ENCODE results near the gene HOXB3. TPM values are rescaled to one million over a fixed set of nuclear protein-coding genes. Genes with fewer than 3 reads are reported as not detected.
A peak's percentile ranks its signal among the peaks of the same experiment; 100 is the strongest.

HOXB3 gene
- total and polyA plus RNA-seq, 12 donors: 0.24 to 5.9 (median 1.1) TPM

GRCh38 chr17:48530208-48530886 is 59.7 kb downstream of the HOXB3 start:
- Histone ChIP-seq H3K9me3 (no peaks in the 10 kb centered on the region), H3K27me3 (peaks cover 0 to 94% (median 80%) of the 10 kb centered on the region in 7 donors), H3K27ac (no peak overlapping the region), H3K4me3 (no peak overlapping the region), H3K36me3 (no peaks in the 10 kb centered on the region), H3K4me1 (no peaks in the 10 kb centered on the region)
- DNase-seq (no peak), ATAC-seq (peak in 1 of 8 donors; percentile 41)
- TF ChIP-seq CTCF (IDR thresholded peaks at IDR 0.05): no peak
- WGBS, 2 donors: 44 to 47% methylated on average over 37 of the region's 37 CpGs
- intact Hi-C loops (cut with DNase I): no loop called here

GRCh38 chr17:48529683-48530009 is 60.4 kb downstream of the HOXB3 start:
- 50 to 68% methylated on average over 11 of the region's 11 CpGs for WGBS, 2 donors
- Histone ChIP-seq H3K36me3 (no peaks in the 10 kb centered on the region), H3K9me3 (no peaks in the 10 kb centered on the region), H3K4me3 (no peak overlapping the region), H3K4me1 (no peaks in the 10 kb centered on the region), H3K27ac (no peak overlapping the region), H3K27me3 (peaks cover 0 to 100% (median 81%) of the 10 kb centered on the region in 7 donors)
- intact Hi-C loops (cut with DNase I): no loop called here
- DNase-seq (no peak), ATAC-seq (no peak)
- TF ChIP-seq CTCF (IDR thresholded peaks at IDR 0.05): no peak

GRCh38 chr17:48528936-48529682 is 60.9 kb downstream of the HOXB3 start:
- WGBS, 2 donors: 71% methylated on average over 11 of the region's 11 CpGs
- H3K9me3 ChIP-seq: no peaks in the 10 kb centered on the region
- DNase-seq (no peak), ATAC-seq (no peak)
- no peak overlapping the region for H3K27ac ChIP-seq
- no peaks in the 10 kb centered on the region for H3K36me3 ChIP-seq
- intact Hi-C loops (cut with DNase I): no loop called here
- peaks cover 0 to 100% (median 86%) of the 10 kb centered on the region in 7 donors for H3K27me3 ChIP-seq
- H3K4me3 ChIP-seq: no peak overlapping the region
- no peaks in the 10 kb centered on the region for H3K4me1 ChIP-seq
- no peak for TF ChIP-seq CTCF (IDR thresholded peaks at IDR 0.05)

GRCh38 chr17:48528153-48528935 is 61.7 kb downstream of the HOXB3 start:
- intact Hi-C loops (cut with DNase I): no loop called here
- ATAC-seq (no peak), DNase-seq (no peak)
- no peaks in the 10 kb centered on the region for H3K36me3 ChIP-seq
- H3K27ac ChIP-seq: no peak overlapping the region
- no peak for TF ChIP-seq CTCF (IDR thresholded peaks at IDR 0.05)
- H3K4me3 ChIP-seq: no peak overlapping the region
- H3K9me3 ChIP-seq: no peaks in the 10 kb centered on the region
- no peaks in the 10 kb centered on the region for H3K4me1 ChIP-seq
- peaks cover 0 to 100% (median 92%) of the 10 kb centered on the region in 7 donors for H3K27me3 ChIP-seq
- WGBS, 2 donors: 45 to 58% methylated on average over 7 of the region's 7 CpGs

Measured in heart right ventricle (tissue), 16 donors.